Measurements from ENCODE around the gene TAF15.

DNA sequence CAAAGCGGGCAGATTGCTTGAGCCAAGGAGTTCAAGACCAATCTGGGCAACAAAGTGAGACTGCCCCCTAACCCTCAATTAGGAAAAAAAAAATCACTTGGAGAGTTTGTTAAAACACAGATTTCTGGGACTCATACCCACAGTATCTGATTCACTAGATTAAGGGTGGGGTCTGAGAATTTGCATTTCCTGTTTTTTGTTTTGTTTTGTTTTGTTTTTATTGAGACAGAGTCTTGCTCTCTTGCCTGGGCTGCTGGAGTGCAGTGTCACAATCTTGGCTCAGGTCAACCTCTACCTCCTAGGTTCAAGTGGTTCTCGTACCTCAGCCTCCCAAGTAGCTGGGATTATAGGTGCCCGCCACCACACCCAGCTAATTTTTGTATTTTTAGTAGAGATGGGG is 58.3 kb downstream of the TAF15 start:
- TF ChIP-seq, protein P1, sequence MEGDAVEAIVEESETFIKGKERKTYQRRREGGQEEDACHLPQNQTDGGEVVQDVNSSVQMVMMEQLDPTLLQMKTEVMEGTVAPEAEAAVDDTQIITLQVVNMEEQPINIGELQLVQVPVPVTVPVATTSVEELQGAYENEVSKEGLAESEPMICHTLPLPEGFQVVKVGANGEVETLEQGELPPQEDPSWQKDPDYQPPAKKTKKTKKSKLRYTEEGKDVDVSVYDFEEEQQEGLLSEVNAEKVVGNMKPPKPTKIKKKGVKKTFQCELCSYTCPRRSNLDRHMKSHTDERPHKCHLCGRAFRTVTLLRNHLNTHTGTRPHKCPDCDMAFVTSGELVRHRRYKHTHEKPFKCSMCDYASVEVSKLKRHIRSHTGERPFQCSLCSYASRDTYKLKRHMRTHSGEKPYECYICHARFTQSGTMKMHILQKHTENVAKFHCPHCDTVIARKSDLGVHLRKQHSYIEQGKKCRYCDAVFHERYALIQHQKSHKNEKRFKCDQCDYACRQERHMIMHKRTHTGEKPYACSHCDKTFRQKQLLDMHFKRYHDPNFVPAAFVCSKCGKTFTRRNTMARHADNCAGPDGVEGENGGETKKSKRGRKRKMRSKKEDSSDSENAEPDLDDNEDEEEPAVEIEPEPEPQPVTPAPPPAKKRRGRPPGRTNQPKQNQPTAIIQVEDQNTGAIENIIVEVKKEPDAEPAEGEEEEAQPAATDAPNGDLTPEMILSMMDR (IDR thresholded peaks at IDR 0.05): no peak
- TF ChIP-seq POLR2A (IDR thresholded peaks at IDR 0.05; ENCODE audit: low read depth) (no peak), EP300 (IDR thresholded peaks at IDR 0.05) (no peak)

All from esophagus muscularis mucosa (tissue), 4 donors.